Measurements from ENCODE around the gene JARID2.
A peak's percentile ranks its signal among the peaks of the same experiment; 100 is the strongest.

JARID2 gene

DNA sequence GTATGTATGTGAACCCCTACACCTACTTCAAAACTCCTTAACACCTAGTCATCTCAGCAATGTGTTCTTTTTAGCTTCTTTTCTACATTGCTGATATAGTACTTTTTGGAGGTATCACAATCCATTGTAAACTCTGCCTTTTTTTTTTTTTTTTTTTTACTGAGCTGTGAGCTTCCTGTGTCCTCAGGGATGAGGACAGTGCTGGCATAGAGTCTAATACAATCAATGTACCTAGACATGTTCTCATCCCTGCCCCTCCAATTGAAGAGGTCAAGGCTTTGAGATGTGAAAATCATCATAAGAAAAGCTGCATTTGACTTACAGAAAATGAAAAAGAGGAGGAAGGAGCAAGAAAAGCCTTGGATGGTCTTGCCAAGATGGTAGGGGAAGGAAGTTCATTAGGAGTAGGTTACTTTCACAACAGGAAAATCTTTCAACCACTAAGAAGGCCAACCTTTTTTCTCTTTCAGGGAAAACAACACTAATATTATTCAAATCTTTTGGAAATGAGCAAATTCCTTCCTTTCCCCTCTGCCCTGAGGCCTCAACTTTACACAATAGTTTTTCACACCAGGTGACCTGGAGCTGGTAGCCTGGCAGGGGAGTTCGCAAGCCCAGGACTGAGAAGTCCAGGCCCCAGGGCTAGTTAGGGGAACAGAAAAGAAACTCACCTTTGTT, 2.8 kb upstream of the JARID2 start:
- TF ChIP-seq POLR2AphosphoS5 (IDR thresholded peaks at IDR 0.05; ENCODE audit: low read depth, low read length) (no peak), SIN3A (IDR thresholded peaks at IDR 0.05; ENCODE audit: borderline replicate concordance, insufficient read depth, low read length) (no peak), TAF1 (IDR thresholded peaks at IDR 0.05; ENCODE audit: borderline replicate concordance, insufficient read depth, low read length) (no peak), FOXP2 (optimal IDR thresholded peaks at IDR 0.05; ENCODE audit: borderline replicate concordance, extremely low read depth, extremely low read length, insufficient read depth) (no peak)
- TF ChIP-seq, protein P1, sequence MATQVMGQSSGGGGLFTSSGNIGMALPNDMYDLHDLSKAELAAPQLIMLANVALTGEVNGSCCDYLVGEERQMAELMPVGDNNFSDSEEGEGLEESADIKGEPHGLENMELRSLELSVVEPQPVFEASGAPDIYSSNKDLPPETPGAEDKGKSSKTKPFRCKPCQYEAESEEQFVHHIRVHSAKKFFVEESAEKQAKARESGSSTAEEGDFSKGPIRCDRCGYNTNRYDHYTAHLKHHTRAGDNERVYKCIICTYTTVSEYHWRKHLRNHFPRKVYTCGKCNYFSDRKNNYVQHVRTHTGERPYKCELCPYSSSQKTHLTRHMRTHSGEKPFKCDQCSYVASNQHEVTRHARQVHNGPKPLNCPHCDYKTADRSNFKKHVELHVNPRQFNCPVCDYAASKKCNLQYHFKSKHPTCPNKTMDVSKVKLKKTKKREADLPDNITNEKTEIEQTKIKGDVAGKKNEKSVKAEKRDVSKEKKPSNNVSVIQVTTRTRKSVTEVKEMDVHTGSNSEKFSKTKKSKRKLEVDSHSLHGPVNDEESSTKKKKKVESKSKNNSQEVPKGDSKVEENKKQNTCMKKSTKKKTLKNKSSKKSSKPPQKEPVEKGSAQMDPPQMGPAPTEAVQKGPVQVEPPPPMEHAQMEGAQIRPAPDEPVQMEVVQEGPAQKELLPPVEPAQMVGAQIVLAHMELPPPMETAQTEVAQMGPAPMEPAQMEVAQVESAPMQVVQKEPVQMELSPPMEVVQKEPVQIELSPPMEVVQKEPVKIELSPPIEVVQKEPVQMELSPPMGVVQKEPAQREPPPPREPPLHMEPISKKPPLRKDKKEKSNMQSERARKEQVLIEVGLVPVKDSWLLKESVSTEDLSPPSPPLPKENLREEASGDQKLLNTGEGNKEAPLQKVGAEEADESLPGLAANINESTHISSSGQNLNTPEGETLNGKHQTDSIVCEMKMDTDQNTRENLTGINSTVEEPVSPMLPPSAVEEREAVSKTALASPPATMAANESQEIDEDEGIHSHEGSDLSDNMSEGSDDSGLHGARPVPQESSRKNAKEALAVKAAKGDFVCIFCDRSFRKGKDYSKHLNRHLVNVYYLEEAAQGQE (IDR thresholded peaks at IDR 0.05; ENCODE audit: insufficient read depth in 1 of 2, low read depth in 2 of 2, low read length in 2 of 2), result no peak

DNA sequence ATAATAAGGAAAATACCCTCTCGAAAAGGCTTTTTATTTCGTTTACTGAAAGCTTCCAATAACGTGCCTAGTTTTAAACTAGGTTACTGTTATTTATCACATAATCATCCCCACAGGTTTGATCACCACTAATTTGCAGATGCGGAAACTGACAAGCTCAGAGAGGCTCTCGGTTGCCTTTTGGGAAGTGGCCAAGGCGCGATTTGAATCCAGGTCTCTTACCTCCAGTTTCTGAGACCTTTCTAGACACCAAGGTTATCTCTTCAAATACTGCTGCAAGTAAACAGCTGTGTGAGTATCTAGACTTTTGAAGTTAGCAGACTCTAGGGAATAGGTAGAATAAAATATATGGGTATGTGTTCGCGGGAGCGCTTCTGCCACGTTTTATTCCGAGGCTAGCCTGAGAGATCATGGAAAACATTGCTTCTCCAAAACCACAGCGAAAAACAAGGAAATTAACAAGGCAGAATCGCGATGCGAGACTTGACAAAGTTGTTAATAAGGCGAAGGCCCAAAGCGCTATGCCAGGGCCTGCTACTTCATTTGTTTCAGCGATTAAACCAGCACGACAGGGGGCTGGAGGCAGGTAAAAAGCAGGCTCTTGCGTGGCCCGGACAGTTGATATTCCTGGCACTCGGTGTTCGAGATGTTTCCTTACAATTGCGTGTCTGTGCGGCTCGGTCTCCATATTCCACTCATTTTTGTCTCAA, 1.8 kb upstream of the JARID2 start:
- TF ChIP-seq, protein P1 (IDR thresholded peaks at IDR 0.05; ENCODE audit: insufficient read depth in 1 of 2, low read depth in 2 of 2, low read length in 2 of 2), result no peak
- no peak for TF ChIP-seq POLR2AphosphoS5 (IDR thresholded peaks at IDR 0.05; ENCODE audit: low read depth, low read length)
- no peak for TF ChIP-seq TAF1 (IDR thresholded peaks at IDR 0.05; ENCODE audit: borderline replicate concordance, insufficient read depth, low read length)
- no peak for TF ChIP-seq SIN3A (IDR thresholded peaks at IDR 0.05; ENCODE audit: borderline replicate concordance, insufficient read depth, low read length)
- TF ChIP-seq FOXP2 (optimal IDR thresholded peaks at IDR 0.05; ENCODE audit: borderline replicate concordance, extremely low read depth, extremely low read length, insufficient read depth), result no peak

DNA sequence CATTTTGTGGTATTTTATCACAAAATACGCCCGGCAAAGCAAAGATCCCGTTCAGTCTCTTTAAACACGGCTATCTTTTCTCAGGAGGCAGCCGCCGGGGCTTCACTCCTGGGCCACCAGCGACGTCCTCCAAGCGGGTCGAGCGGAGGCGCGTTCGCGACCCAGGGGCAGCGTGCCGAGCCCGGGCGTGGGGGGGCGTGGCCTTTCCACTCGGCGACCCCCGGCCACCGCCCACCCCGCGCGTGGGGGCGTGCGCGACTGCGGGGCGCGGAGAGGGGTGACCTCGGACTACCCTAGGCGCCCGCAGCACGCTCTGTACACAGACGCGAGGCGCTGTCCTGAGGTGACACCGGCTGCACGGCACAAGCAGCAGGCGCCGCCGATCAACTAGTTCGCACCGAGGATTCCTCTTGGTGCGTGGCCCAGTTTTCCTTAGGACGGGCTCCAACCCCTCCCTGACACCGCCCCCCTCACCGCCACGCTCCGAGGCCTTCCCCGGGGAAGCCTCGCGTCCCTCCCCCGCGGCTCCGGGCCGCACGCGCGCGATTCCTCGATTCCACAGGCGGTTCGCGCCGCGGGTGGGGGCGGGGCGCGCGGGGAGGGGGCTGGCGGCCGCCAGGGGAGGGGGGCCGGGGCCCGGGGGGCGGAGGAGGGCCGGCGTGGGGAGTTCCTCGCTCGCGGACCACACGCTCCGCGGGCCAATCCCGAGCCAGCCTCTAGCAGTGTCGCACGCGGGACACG, 1.1 kb upstream of the JARID2 start:
- TF ChIP-seq POLR2AphosphoS5 (IDR thresholded peaks at IDR 0.05; ENCODE audit: low read depth, low read length), result no peak
- peak; percentile 53 for TF ChIP-seq FOXP2 (optimal IDR thresholded peaks at IDR 0.05; ENCODE audit: borderline replicate concordance, extremely low read depth, extremely low read length, insufficient read depth)

DNA sequence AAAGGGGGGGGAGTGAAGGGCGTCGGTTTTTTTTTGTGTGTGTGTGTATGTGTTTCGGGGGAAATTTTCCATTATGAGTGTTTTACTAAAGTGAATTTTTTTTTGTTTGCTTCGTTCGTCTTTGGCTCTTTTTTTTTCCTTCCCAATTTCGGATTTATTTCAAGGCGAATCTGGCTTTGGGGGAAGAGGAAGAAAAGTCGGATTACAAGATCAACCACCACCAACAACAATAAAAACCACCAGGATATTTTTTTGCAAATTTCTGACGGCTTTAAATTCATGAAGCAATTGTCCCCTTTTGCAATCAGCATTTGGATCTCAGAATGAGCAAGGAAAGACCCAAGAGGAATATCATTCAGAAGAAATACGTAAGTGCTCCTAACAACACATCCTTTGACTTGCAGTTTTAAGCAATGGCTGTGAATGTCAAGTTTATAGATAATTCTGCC, 372 bp downstream of the JARID2 start:
- TF ChIP-seq, protein P1 (IDR thresholded peaks at IDR 0.05; ENCODE audit: insufficient read depth in 1 of 2, low read depth in 2 of 2, low read length in 2 of 2), result no peak
- TF ChIP-seq TAF1 (IDR thresholded peaks at IDR 0.05; ENCODE audit: borderline replicate concordance, insufficient read depth, low read length) (no peak), FOXP2 (optimal IDR thresholded peaks at IDR 0.05; ENCODE audit: borderline replicate concordance, extremely low read depth, extremely low read length, insufficient read depth) (no peak), SIN3A (IDR thresholded peaks at IDR 0.05; ENCODE audit: borderline replicate concordance, insufficient read depth, low read length) (no peak), POLR2AphosphoS5 (IDR thresholded peaks at IDR 0.05; ENCODE audit: low read depth, low read length) (no peak)

DNA sequence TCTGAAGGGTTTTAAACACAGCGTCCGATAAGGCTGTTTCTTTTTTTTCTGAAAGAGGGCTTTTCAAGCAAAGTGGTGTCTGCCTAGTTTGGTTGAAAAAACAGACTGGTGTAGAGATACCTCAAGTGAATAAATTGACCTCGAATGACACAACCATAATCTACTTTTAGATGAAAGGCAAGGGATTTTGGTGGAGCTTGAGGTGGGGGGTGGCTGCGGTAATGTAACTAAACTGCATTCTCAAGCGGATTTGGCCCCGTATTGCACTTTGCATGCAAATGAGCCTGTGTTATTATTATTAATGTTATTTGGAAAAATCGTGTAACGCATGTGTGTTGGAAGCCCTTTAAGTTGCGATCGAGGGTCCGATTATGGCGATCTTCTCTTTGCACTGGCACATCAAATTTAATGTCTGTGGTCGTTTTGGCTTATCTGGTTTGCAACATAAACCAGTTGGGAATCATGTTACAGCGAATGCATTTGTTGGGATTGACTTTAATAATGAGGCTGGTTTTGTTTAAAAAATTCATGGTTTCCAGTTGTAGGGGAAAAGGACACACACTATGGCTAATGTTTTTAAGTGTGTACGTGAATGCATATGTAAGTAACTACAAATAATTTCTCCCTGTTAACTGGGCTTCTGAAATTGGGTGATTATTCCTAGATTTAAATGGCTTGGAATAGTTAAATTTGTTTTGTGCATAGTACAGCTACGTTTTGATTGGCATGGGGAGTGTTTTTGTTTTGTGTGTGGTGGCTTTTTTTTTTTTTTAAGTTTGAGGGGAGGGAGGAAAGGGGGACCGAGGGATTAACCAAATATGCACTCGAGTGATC, 1.0 kb downstream of the JARID2 start:
- TF ChIP-seq, protein P1 (IDR thresholded peaks at IDR 0.05; ENCODE audit: insufficient read depth in 1 of 2, low read depth in 2 of 2, low read length in 2 of 2), result no peak
- TF ChIP-seq FOXP2 (optimal IDR thresholded peaks at IDR 0.05; ENCODE audit: borderline replicate concordance, extremely low read depth, extremely low read length, insufficient read depth) (no peak), POLR2AphosphoS5 (IDR thresholded peaks at IDR 0.05; ENCODE audit: low read depth, low read length) (no peak), SIN3A (IDR thresholded peaks at IDR 0.05; ENCODE audit: borderline replicate concordance, insufficient read depth, low read length) (no peak), TAF1 (IDR thresholded peaks at IDR 0.05; ENCODE audit: borderline replicate concordance, insufficient read depth, low read length) (no peak)
